ENCODE measurements around the gene LKAAEAR1.

LKAAEAR1 gene

GRCh38 chr20:64040231-64041039 lies 43.8 kb downstream of the LKAAEAR1 start:
- in situ Hi-C loops (cut with MboI; ENCODE audit: low pct_unique_long_range_greater_than_20kb, low sequenced_read_pairs, unreplicated experiment): no loop called here
- no peak for TF ChIP-seq CTCF (IDR thresholded peaks at IDR 0.05; ENCODE audit: extremely low read depth, insufficient read depth, missing control alignments)
- DNase-seq (ENCODE audit: low spot score): no peak

DNA sequence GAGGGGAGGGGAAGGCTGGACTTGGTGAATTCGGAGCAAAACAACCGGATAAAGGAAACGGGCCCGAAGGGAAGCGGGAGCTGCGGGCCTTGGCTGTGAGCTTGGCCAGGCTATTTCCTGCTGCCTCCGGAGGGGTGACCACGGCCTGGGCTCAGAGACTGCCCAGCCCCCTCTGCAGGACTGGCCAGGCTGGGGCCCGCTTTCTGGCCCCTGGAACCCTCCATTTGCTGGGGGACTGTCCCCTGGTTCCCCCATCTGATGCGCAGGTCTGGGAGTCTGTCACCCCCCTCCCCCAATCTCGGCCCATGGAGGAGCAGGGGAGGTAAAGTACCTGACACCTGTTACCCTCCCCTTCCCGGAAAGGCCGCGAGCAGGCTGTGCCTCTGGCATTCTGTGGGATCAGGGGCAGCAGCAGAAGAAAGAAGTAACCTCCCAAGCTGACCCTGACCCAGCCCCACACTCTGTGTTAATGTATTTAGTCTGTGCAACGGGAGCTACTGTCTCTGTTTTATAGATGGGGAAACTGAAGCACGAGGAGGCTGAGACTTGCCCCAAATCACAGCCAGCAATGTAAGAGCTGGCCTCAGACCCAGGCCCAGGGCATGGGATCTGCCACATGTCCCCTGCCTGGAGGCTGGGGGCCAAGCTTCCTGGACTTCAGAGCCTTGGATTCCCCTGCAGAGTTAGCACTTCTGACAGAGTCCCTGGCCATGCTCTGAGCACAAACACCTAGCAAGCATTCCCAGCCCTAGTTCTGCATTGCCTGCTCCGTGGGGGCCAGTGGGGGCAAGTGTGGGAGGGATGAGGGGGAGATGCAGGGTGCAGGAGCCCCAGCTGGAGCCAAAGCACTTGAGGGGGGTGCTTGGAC lies 44.7 kb downstream of the LKAAEAR1 start:
- TF ChIP-seq CTCF (IDR thresholded peaks at IDR 0.05; ENCODE audit: extremely low read depth, insufficient read depth, missing control alignments): no peak
- in situ Hi-C loops (cut with MboI; ENCODE audit: low pct_unique_long_range_greater_than_20kb, low sequenced_read_pairs, unreplicated experiment): no loop called here
- no peak for DNase-seq (ENCODE audit: low spot score)

GRCh38 chr20:64038565-64039292 lies 45.5 kb downstream of the LKAAEAR1 start:
- DNase-seq (ENCODE audit: low spot score): peak; percentile 93
- in situ Hi-C loops (cut with MboI; ENCODE audit: low pct_unique_long_range_greater_than_20kb, low sequenced_read_pairs, unreplicated experiment): no loop called here
- TF ChIP-seq CTCF (IDR thresholded peaks at IDR 0.05; ENCODE audit: extremely low read depth, insufficient read depth, missing control alignments): peak; percentile 89

GRCh38 chr20:64038224-64038564 lies 46.0 kb downstream of the LKAAEAR1 start:
- DNase-seq (ENCODE audit: low spot score): no peak
- TF ChIP-seq CTCF (IDR thresholded peaks at IDR 0.05; ENCODE audit: extremely low read depth, insufficient read depth, missing control alignments): peak; percentile 27
- in situ Hi-C loops (cut with MboI; ENCODE audit: low pct_unique_long_range_greater_than_20kb, low sequenced_read_pairs, unreplicated experiment): no loop called here

- in situ Hi-C loops (cut with MboI; ENCODE audit: low pct_unique_long_range_greater_than_20kb, low sequenced_read_pairs, unreplicated experiment): no loop called here
- DNase-seq (ENCODE audit: low spot score): peak; percentile 82
- peak; percentile 5 for TF ChIP-seq CTCF (IDR thresholded peaks at IDR 0.05; ENCODE audit: extremely low read depth, insufficient read depth, missing control alignments)
Measured at GRCh38 chr20:64037498-64038213, 46.5 kb downstream of the LKAAEAR1 start.

- TF ChIP-seq CTCF (IDR thresholded peaks at IDR 0.05; ENCODE audit: extremely low read depth, insufficient read depth, missing control alignments): no peak
- DNase-seq (ENCODE audit: low spot score): no peak
- in situ Hi-C loops (cut with MboI; ENCODE audit: low pct_unique_long_range_greater_than_20kb, low sequenced_read_pairs, unreplicated experiment): no loop called here
Measured at GRCh38 chr20:64037199-64037497, 47.0 kb downstream of the LKAAEAR1 start.

Data from GM13977 (cell line).